ENCODE data around the gene UFSP2.

UFSP2 gene

GRCh38 chr4:185390941-185391340, 34.8 kb downstream of the UFSP2 start:
- DNase-seq (ENCODE audit: low read depth) = no peak
- TF ChIP-seq, protein P1, sequence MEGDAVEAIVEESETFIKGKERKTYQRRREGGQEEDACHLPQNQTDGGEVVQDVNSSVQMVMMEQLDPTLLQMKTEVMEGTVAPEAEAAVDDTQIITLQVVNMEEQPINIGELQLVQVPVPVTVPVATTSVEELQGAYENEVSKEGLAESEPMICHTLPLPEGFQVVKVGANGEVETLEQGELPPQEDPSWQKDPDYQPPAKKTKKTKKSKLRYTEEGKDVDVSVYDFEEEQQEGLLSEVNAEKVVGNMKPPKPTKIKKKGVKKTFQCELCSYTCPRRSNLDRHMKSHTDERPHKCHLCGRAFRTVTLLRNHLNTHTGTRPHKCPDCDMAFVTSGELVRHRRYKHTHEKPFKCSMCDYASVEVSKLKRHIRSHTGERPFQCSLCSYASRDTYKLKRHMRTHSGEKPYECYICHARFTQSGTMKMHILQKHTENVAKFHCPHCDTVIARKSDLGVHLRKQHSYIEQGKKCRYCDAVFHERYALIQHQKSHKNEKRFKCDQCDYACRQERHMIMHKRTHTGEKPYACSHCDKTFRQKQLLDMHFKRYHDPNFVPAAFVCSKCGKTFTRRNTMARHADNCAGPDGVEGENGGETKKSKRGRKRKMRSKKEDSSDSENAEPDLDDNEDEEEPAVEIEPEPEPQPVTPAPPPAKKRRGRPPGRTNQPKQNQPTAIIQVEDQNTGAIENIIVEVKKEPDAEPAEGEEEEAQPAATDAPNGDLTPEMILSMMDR (IDR thresholded peaks at IDR 0.05; ENCODE audit: low read depth, low read length, missing control alignments) = no peak
- in situ Hi-C loops (cut with HindIII; ENCODE audit: low sequenced_read_pairs) = no loop called here
- H3K4me3 ChIP-seq (ENCODE audit: low read depth, low read length) = no peak overlapping the region

- TF ChIP-seq, protein P1 (IDR thresholded peaks at IDR 0.05; ENCODE audit: low read depth, low read length, missing control alignments) = no peak
- no peak for DNase-seq (ENCODE audit: low read depth)
- in situ Hi-C loops (cut with HindIII; ENCODE audit: low sequenced_read_pairs) = no loop called here
- H3K4me3 ChIP-seq (ENCODE audit: low read depth, low read length) = no peak overlapping the region
Measured at GRCh38 chr4:185387957-185388356, 37.8 kb downstream of the UFSP2 start.

DNA sequence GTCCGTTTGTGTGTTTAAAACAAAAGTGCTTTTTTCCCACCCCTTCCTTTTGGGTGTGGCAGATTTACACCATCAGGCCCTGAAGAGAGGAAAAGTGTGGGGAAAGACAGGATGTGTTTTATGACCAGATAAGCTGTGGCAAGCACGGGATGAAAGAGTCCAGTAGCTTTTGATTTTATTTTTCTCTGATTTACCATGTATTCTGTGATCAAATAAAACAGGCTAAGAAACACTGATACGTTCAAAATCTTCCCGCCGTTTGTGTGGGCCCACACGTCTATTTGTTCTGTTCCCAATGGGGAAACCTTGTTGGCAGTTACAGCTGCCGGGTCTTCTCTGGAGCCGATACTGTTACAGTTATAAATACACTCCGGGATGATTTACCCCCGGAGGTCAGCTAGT, 40.8 kb downstream of the UFSP2 start:
- H3K4me3 ChIP-seq (ENCODE audit: low read depth, low read length) = no peak overlapping the region
- TF ChIP-seq, protein P1 (IDR thresholded peaks at IDR 0.05; ENCODE audit: low read depth, low read length, missing control alignments) = no peak
- in situ Hi-C loops (cut with HindIII; ENCODE audit: low sequenced_read_pairs) = no loop called here

GRCh38 chr4:185384061-185384460, 41.7 kb downstream of the UFSP2 start:
- DNase-seq (ENCODE audit: low read depth) = no peak
- no peak overlapping the region for H3K4me3 ChIP-seq (ENCODE audit: low read depth, low read length)
- in situ Hi-C loops (cut with HindIII; ENCODE audit: low sequenced_read_pairs) = no loop called here
- TF ChIP-seq, protein P1 (IDR thresholded peaks at IDR 0.05; ENCODE audit: low read depth, low read length, missing control alignments) = no peak

More for the DNA sequence above, 40.8 kb downstream of the UFSP2 start:
- no peak for DNase-seq (ENCODE audit: low read depth)

DNA sequence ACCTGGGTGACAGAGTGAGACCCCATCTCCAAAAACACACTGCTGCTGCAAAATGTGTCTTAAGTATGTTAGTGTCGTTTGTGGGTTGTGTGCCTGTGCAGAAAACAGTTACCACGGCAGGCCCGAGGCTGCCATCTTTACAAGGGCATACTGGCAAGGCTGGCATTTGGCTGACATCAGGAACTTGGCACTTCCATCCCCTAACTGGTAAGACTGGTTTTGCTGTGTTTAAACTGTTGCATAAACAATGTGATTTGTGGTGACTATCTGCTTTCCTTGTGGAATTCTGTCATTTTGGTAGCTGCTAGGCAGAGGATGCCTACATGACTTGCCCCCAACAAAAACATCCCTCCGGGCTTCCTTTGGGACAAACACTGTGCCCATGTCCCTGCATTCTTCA, 42.3 kb downstream of the UFSP2 start:
- H3K4me3 ChIP-seq (ENCODE audit: low read depth, low read length) = no peak overlapping the region
- no peak for DNase-seq (ENCODE audit: low read depth)
- in situ Hi-C loops (cut with HindIII; ENCODE audit: low sequenced_read_pairs) = no loop called here
- TF ChIP-seq, protein P1 (IDR thresholded peaks at IDR 0.05; ENCODE audit: low read depth, low read length, missing control alignments) = no peak

- in situ Hi-C loops (cut with HindIII; ENCODE audit: low sequenced_read_pairs) = no loop called here
- TF ChIP-seq, protein P1 (IDR thresholded peaks at IDR 0.05; ENCODE audit: low read depth, low read length, missing control alignments) = no peak
- no peak for DNase-seq (ENCODE audit: low read depth)
- H3K4me3 ChIP-seq (ENCODE audit: low read depth, low read length) = no peak overlapping the region
Measured at GRCh38 chr4:185382754-185383153, 43.0 kb downstream of the UFSP2 start.
